Activated CD4-positive, alpha-beta T cell treated with anti-CD3 and anti-CD28 coated beads, Interleukin-2, amount 10 ng/mL, durations not matched to agents 24 days and 14 days (primary cell): ENCODE results near the gene PDE3B. TPM values are rescaled to one million over a fixed set of nuclear protein-coding genes. Genes with fewer than 3 reads are reported as not detected.
"Not testable (repeated sequence)": the region's sequence is repeated elsewhere in the genome, so short reads cannot be mapped to it uniquely, and the experiment has no call there.

Source experiments
- DNase-seq: peaks from one replicate; pipeline ENCODE4 v3.0.0; 2022
- H3K27ac Mint-ChIP-seq: one replicate; pipeline ENCODE4 v1.8.0; 2022; ENCODE audit warnings: mild to moderate bottlenecking, mixed read lengths
- H3K27me3 Mint-ChIP-seq: one replicate; pipeline ENCODE4 v1.8.0; 2022; ENCODE audit warnings: mixed read lengths
- H3K36me3 Mint-ChIP-seq: one replicate; pipeline ENCODE4 v1.8.0; 2022; ENCODE audit warnings: low read depth, mild to moderate bottlenecking, mixed read lengths
- H3K4me1 Mint-ChIP-seq: one replicate; pipeline ENCODE4 v1.8.0; 2021; ENCODE audit warnings: mixed read lengths
- H3K4me3 Mint-ChIP-seq: one replicate; pipeline ENCODE4 v1.8.0; 2022; ENCODE audit warnings: mild to moderate bottlenecking, moderate library complexity, mixed read lengths
- H3K9me3 Mint-ChIP-seq: one replicate; pipeline ENCODE4 v1.8.0; 2021; ENCODE audit warnings: mixed read lengths
- intact Hi-C: fragments of 100-400 bp; cut with micrococcal nuclease; formaldehyde crosslinking; loops from one replicate; pipeline ENCODE4 v1.15.1; 2023
- total RNA-seq: library from RNA; stranded (reverse); gene quantifications from 2 replicates; pipeline ENCODE4 v1.2.3, GENCODE V29; 2022

The PDE3B gene
- total RNA-seq, 1 donor from 2014 or later = 52.8 TPM

GRCh38 chr11:14713496-14714244, 70.1 kb downstream of the PDE3B start:
- intact Hi-C loops = loop anchor here (5.0 kb wide), 3 partner anchors 39 to 66 kb away; no protein-coding TSS in a partner anchor
- peak; percentile 72 for DNase-seq
- Mint-ChIP-seq H3K36me3 (peaks cover 48% of the 10 kb centered on the region), H3K4me1 (peaks cover 31% of the 10 kb centered on the region), H3K27me3 (no peaks in the 10 kb centered on the region), H3K4me3 (peak overlapping the region; percentile 10), H3K27ac (peak overlapping the region; percentile 76), H3K9me3 (peaks cover 22% of the 10 kb centered on the region)

GRCh38 chr11:14715669-14716068, 72.1 kb downstream of the PDE3B start:
- H3K4me1 Mint-ChIP-seq = peaks cover 17% of the 10 kb centered on the region
- peaks cover 30% of the 10 kb centered on the region for H3K36me3 Mint-ChIP-seq
- H3K27ac Mint-ChIP-seq, DNase-seq, H3K9me3 Mint-ChIP-seq, H3K27me3 Mint-ChIP-seq, H3K4me3 Mint-ChIP-seq, intact Hi-C loops: not testable (repeated sequence)

GRCh38 chr11:14722496-14722895, 78.9 kb downstream of the PDE3B start:
- no peaks in the 10 kb centered on the region for H3K27me3 Mint-ChIP-seq
- H3K4me1 Mint-ChIP-seq = peaks cover 28% of the 10 kb centered on the region
- H3K4me3 Mint-ChIP-seq = no peak overlapping the region
- no peak for DNase-seq
- H3K9me3 Mint-ChIP-seq = no peaks in the 10 kb centered on the region
- H3K36me3 Mint-ChIP-seq = peaks cover 26% of the 10 kb centered on the region
- H3K27ac Mint-ChIP-seq = no peak overlapping the region
- intact Hi-C loops = no loop called here

GRCh38 chr11:14725150-14725549, 81.5 kb downstream of the PDE3B start:
- Mint-ChIP-seq H3K27ac (no peak overlapping the region), H3K4me3 (no peak overlapping the region), H3K27me3 (no peaks in the 10 kb centered on the region), H3K9me3 (no peaks in the 10 kb centered on the region), H3K4me1 (peaks cover 38% of the 10 kb centered on the region), H3K36me3 (peaks cover 33% of the 10 kb centered on the region)
- intact Hi-C loops = no loop called here
- DNase-seq = no peak

- Mint-ChIP-seq H3K27me3 (no peaks in the 10 kb centered on the region), H3K4me3 (no peak overlapping the region), H3K9me3 (no peaks in the 10 kb centered on the region), H3K4me1 (peaks cover 43% of the 10 kb centered on the region), H3K36me3 (peaks cover 40% of the 10 kb centered on the region), H3K27ac (no peak overlapping the region)
- intact Hi-C loops = no loop called here
- DNase-seq = no peak
Observed at GRCh38 chr11:14727215-14727614, 83.6 kb downstream of the PDE3B start.

- no peak for DNase-seq
- peaks cover 42% of the 10 kb centered on the region for H3K36me3 Mint-ChIP-seq
- intact Hi-C loops = no loop called here
- H3K27me3 Mint-ChIP-seq = no peaks in the 10 kb centered on the region
- no peaks in the 10 kb centered on the region for H3K9me3 Mint-ChIP-seq
- H3K27ac Mint-ChIP-seq = no peak overlapping the region
- peaks cover 45% of the 10 kb centered on the region for H3K4me1 Mint-ChIP-seq
- H3K4me3 Mint-ChIP-seq = no peak overlapping the region
Observed at GRCh38 chr11:14727746-14728145, 84.1 kb downstream of the PDE3B start.

GRCh38 chr11:14740539-14740938, 96.9 kb downstream of the PDE3B start:
- H3K36me3 Mint-ChIP-seq = peaks cover 75% of the 10 kb centered on the region
- H3K9me3 Mint-ChIP-seq = peaks cover 36% of the 10 kb centered on the region
- intact Hi-C loops, DNase-seq, H3K27me3 Mint-ChIP-seq, H3K27ac Mint-ChIP-seq: not testable (repeated sequence)
- peaks cover 57% of the 10 kb centered on the region for H3K4me1 Mint-ChIP-seq
- peak overlapping the region; percentile 6 for H3K4me3 Mint-ChIP-seq

GRCh38 chr11:14741195-14741594, 97.6 kb downstream of the PDE3B start:
- intact Hi-C loops = no loop called here

GRCh38 chr11:14742849-14743559, 99.4 kb downstream of the PDE3B start:
- no peak for DNase-seq
- Mint-ChIP-seq H3K4me1 (peaks cover 65% of the 10 kb centered on the region), H3K27me3 (no peaks in the 10 kb centered on the region), H3K36me3 (peaks cover 74% of the 10 kb centered on the region), H3K9me3 (peaks cover 37% of the 10 kb centered on the region), H3K4me3 (no peak overlapping the region), H3K27ac (no peak overlapping the region)
- intact Hi-C loops = no loop called here

More at GRCh38 chr11:14741195-14741594, 97.6 kb downstream of the PDE3B start:
- Mint-ChIP-seq H3K27me3 (no peaks in the 10 kb centered on the region), H3K4me1 (peaks cover 57% of the 10 kb centered on the region), H3K27ac (no peak overlapping the region), H3K9me3 (peaks cover 36% of the 10 kb centered on the region), H3K4me3 (peak overlapping the region; percentile 6), H3K36me3 (peaks cover 73% of the 10 kb centered on the region)
- no peak for DNase-seq

GRCh38 chr11:14743667-14744066, 100.1 kb downstream of the PDE3B start:
- Mint-ChIP-seq H3K4me1 (peaks cover 62% of the 10 kb centered on the region), H3K27ac (peak overlapping the region; percentile 1), H3K4me3 (peak overlapping the region; percentile 3), H3K9me3 (peaks cover 37% of the 10 kb centered on the region), H3K36me3 (peaks cover 68% of the 10 kb centered on the region)
- intact Hi-C loops, H3K27me3 Mint-ChIP-seq, DNase-seq: not testable (repeated sequence)

- Mint-ChIP-seq H3K27ac (peak overlapping the region; percentile 3), H3K9me3 (peaks cover 16% of the 10 kb centered on the region), H3K4me1 (peaks cover 53% of the 10 kb centered on the region), H3K36me3 (peaks cover 42% of the 10 kb centered on the region), H3K4me3 (no peak overlapping the region), H3K27me3 (no peaks in the 10 kb centered on the region)
- DNase-seq = no peak
- intact Hi-C loops = no loop called here
Observed at GRCh38 chr11:14746857-14747395, 103.3 kb downstream of the PDE3B start.

- Mint-ChIP-seq H3K27me3 (no peaks in the 10 kb centered on the region), H3K27ac (no peak overlapping the region), H3K4me1 (peaks cover 52% of the 10 kb centered on the region), H3K4me3 (no peak overlapping the region), H3K36me3 (peaks cover 39% of the 10 kb centered on the region), H3K9me3 (peaks cover 11% of the 10 kb centered on the region)
- DNase-seq = no peak
- intact Hi-C loops = no loop called here
Observed at GRCh38 chr11:14748090-14748489, 104.5 kb downstream of the PDE3B start.

- Mint-ChIP-seq H3K27me3 (no peaks in the 10 kb centered on the region), H3K9me3 (peaks cover 6% of the 10 kb centered on the region), H3K4me3 (no peak overlapping the region), H3K4me1 (peaks cover 45% of the 10 kb centered on the region), H3K36me3 (peaks cover 33% of the 10 kb centered on the region), H3K27ac (no peak overlapping the region)
- intact Hi-C loops = loop anchor here (5.0 kb wide), 1 partner anchor 39 kb away; no protein-coding TSS in a partner anchor
- DNase-seq = no peak
Observed at GRCh38 chr11:14750911-14751310, 107.3 kb downstream of the PDE3B start.

- Mint-ChIP-seq H3K4me3 (peak overlapping the region; percentile 64), H3K9me3 (peaks cover 3% of the 10 kb centered on the region), H3K27ac (peak overlapping the region; percentile 53), H3K4me1 (peaks cover 38% of the 10 kb centered on the region), H3K27me3 (no peaks in the 10 kb centered on the region), H3K36me3 (peaks cover 32% of the 10 kb centered on the region)
- no peak for DNase-seq
- intact Hi-C loops = loop anchor here (5.0 kb wide), 1 partner anchor 40 kb away; no protein-coding TSS in a partner anchor
Observed at GRCh38 chr11:14751975-14752407, 108.4 kb downstream of the PDE3B start.
